ENCODE results near the gene PIMREG. TPM values are rescaled to one million over a fixed set of nuclear protein-coding genes. Genes with fewer than 3 reads are reported as not detected.

The PIMREG gene
- total and polyA plus RNA-seq, 4 donors, result 0.35 to 3.0 (median 0.71) TPM

- no peaks in the 10 kb centered on the region for H3K36me3 ChIP-seq (ENCODE audit: control insufficient read depth in 4 of 4, insufficient read depth in 4 of 4, low read length in 4 of 4)
- DNase-seq (no peak), ATAC-seq (ENCODE audit: insufficient read depth, low FRiP score) (no peak)
- H3K27ac ChIP-seq (ENCODE audit: low read depth in 1 of 2, low read length in 1 of 2), result no peak overlapping the region
- no peak overlapping the region for H3K4me3 ChIP-seq
- H3K9ac ChIP-seq (ENCODE audit: insufficient read depth in 1 of 2, low read length in 2 of 2), result no peak overlapping the region
- peaks cover 0 to 2% (median 0%) of the 10 kb centered on the region in 3 donors for H3K27me3 ChIP-seq (ENCODE audit: control insufficient read depth in 3 of 3, insufficient read depth in 3 of 3, low read length in 2 of 3)
- TF ChIP-seq, protein P1, sequence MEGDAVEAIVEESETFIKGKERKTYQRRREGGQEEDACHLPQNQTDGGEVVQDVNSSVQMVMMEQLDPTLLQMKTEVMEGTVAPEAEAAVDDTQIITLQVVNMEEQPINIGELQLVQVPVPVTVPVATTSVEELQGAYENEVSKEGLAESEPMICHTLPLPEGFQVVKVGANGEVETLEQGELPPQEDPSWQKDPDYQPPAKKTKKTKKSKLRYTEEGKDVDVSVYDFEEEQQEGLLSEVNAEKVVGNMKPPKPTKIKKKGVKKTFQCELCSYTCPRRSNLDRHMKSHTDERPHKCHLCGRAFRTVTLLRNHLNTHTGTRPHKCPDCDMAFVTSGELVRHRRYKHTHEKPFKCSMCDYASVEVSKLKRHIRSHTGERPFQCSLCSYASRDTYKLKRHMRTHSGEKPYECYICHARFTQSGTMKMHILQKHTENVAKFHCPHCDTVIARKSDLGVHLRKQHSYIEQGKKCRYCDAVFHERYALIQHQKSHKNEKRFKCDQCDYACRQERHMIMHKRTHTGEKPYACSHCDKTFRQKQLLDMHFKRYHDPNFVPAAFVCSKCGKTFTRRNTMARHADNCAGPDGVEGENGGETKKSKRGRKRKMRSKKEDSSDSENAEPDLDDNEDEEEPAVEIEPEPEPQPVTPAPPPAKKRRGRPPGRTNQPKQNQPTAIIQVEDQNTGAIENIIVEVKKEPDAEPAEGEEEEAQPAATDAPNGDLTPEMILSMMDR (IDR thresholded peaks at IDR 0.05; ENCODE audit: control extremely low read depth, extremely low read depth), result no peak
- H3K9me3 ChIP-seq (ENCODE audit: control insufficient read depth in 4 of 4, insufficient read depth in 3 of 4, low read length in 3 of 4), result no peaks in the 10 kb centered on the region
- peaks cover 0 to 2% (median 0%) of the 10 kb centered on the region in 5 donors for H3K4me1 ChIP-seq (ENCODE audit: control insufficient read depth in 5 of 5, insufficient read depth in 5 of 5, low read length in 5 of 5)
Observed at GRCh38 chr17:6430769-6431168, 13.5 kb upstream of the PIMREG start.

DNA sequence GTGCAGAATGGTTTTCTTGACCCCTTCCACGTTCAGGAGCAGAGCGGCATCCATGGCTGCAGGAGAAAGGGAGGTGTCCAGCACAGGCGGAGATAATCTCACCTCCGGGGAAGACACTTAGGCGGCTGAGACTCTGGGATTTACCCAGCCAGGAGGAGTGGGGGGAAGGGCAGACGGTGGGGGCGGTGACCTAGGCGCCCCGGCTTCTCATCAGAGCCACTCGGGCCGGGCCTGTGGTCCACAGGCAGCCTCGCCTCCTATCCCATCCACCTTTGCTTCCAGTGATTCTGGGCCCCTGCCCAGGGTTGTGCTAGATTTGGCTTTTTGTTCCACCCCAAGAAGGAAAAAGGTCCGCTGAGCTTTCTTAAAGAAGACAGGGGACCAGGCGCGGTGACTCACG lies 9.2 kb upstream of the PIMREG start, which contains the start of gene AIPL1:
Gene AIPL1 (minus strand): TSS at position 71 of the 400 bp plus-strand sequence. CDS start 17 bp downstream, at position 54.
- TF ChIP-seq, protein P1 (IDR thresholded peaks at IDR 0.05; ENCODE audit: control extremely low read depth, extremely low read depth), result no peak
- DNase-seq (no peak), ATAC-seq (ENCODE audit: insufficient read depth, low FRiP score) (no peak)
- no peaks in the 10 kb centered on the region for H3K36me3 ChIP-seq (ENCODE audit: control insufficient read depth in 4 of 4, insufficient read depth in 4 of 4, low read length in 4 of 4)
- no peak within 1 kb of the TSS for H3K4me3 ChIP-seq
- H3K9me3 ChIP-seq (ENCODE audit: control insufficient read depth in 4 of 4, insufficient read depth in 3 of 4, low read length in 3 of 4), result no peaks in the 10 kb centered on the region
- no peak within 1 kb of the TSS for H3K27ac ChIP-seq (ENCODE audit: low read depth in 1 of 2, low read length in 1 of 2)
- no peaks in the 10 kb centered on the region for H3K4me1 ChIP-seq (ENCODE audit: control insufficient read depth in 5 of 5, insufficient read depth in 5 of 5, low read length in 5 of 5)
- H3K27me3 ChIP-seq (ENCODE audit: control insufficient read depth in 3 of 3, insufficient read depth in 3 of 3, low read length in 2 of 3), result peaks cover 0 to 7% (median 6%) of the 10 kb centered on the region in 3 donors
- WGBS, 2 donors, result 83 to 88% methylated on average over 16 of the region's 16 CpGs
- H3K9ac ChIP-seq (ENCODE audit: insufficient read depth in 1 of 2, low read length in 2 of 2), result no peak within 1 kb of the TSS

DNA sequence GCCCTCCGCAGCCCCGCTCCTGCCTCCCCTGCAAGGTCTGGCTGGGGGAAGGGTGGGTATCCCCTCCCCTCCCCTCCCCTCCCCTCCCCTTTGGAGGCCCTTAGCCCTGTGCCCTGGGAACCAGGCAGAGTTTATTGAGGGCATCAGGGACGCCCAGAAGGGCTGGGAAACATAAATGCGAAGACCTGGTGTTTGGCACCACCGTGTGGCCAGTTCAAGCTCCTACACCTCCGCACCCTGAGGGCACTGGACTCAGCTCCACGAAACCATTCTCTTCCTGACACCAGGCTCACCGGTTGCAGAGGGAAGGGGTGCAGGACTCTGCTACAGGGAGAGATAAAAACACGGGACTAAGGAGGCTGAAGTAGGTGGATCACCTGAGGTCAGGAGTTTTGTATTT lies 8.3 kb upstream of the PIMREG start:
- TF ChIP-seq, protein P1 (IDR thresholded peaks at IDR 0.05; ENCODE audit: control extremely low read depth, extremely low read depth), result peak; percentile 75
- no peak overlapping the region for H3K9ac ChIP-seq (ENCODE audit: insufficient read depth in 1 of 2, low read length in 2 of 2)
- H3K27ac ChIP-seq (ENCODE audit: low read depth in 1 of 2, low read length in 1 of 2), result no peak overlapping the region
- no peaks in the 10 kb centered on the region for H3K4me1 ChIP-seq (ENCODE audit: control insufficient read depth in 5 of 5, insufficient read depth in 5 of 5, low read length in 5 of 5)
- no peaks in the 10 kb centered on the region for H3K36me3 ChIP-seq (ENCODE audit: control insufficient read depth in 4 of 4, insufficient read depth in 4 of 4, low read length in 4 of 4)
- 15 to 18% methylated on average over 9 of the region's 9 CpGs for WGBS, 2 donors
- DNase-seq (peak; percentile 52 to 66 (median 63)), ATAC-seq (ENCODE audit: insufficient read depth, low FRiP score) (peak; percentile 79)
- peaks cover 0 to 7% (median 6%) of the 10 kb centered on the region in 3 donors for H3K27me3 ChIP-seq (ENCODE audit: control insufficient read depth in 3 of 3, insufficient read depth in 3 of 3, low read length in 2 of 3)
- H3K9me3 ChIP-seq (ENCODE audit: control insufficient read depth in 4 of 4, insufficient read depth in 3 of 4, low read length in 3 of 4), result no peaks in the 10 kb centered on the region
- no peak overlapping the region for H3K4me3 ChIP-seq

- DNase-seq (no peak), ATAC-seq (ENCODE audit: insufficient read depth, low FRiP score) (no peak)
- Histone ChIP-seq H3K27me3 (ENCODE audit: control insufficient read depth in 3 of 3, insufficient read depth in 3 of 3, low read length in 2 of 3) (peaks cover 0 to 7% (median 6%) of the 10 kb centered on the region in 3 donors), H3K9me3 (ENCODE audit: control insufficient read depth in 4 of 4, insufficient read depth in 3 of 4, low read length in 3 of 4) (no peaks in the 10 kb centered on the region), H3K27ac (ENCODE audit: low read depth in 1 of 2, low read length in 1 of 2) (no peak overlapping the region), H3K9ac (ENCODE audit: insufficient read depth in 1 of 2, low read length in 2 of 2) (no peak overlapping the region), H3K36me3 (ENCODE audit: control insufficient read depth in 4 of 4, insufficient read depth in 4 of 4, low read length in 4 of 4) (no peaks in the 10 kb centered on the region), H3K4me1 (ENCODE audit: control insufficient read depth in 5 of 5, insufficient read depth in 5 of 5, low read length in 5 of 5) (no peaks in the 10 kb centered on the region), H3K4me3 (no peak overlapping the region)
- TF ChIP-seq, protein P1 (IDR thresholded peaks at IDR 0.05; ENCODE audit: control extremely low read depth, extremely low read depth), result no peak
- WGBS, 2 donors, result 38 to 50% methylated on average over 4 of the region's 4 CpGs
Observed at GRCh38 chr17:6437466-6437865, 6.8 kb upstream of the PIMREG start.
